ENCODE data around the gene PALM. TPM values are rescaled to one million over a fixed set of nuclear protein-coding genes. Genes with fewer than 3 reads are reported as not detected.

The PALM gene
- total RNA-seq, 2 donors from 2014 or later, result 32.9 to 40.8 TPM

- peak overlapping the region; percentile 52 for H3K27ac Mint-ChIP-seq
- Histone ChIP-seq H3K27me3 (ENCODE audit: control insufficient read depth, insufficient read depth, low read length, poor library complexity, severe bottlenecking) (no peaks in the 10 kb centered on the region), H3K27ac (ENCODE audit: low read depth, low read length) (no peak overlapping the region), H3K4me1 (ENCODE audit: control insufficient read depth, insufficient read depth, low read length) (peaks cover 4% of the 10 kb centered on the region), H3K9me3 (ENCODE audit: control insufficient read depth, low read length) (no peaks in the 10 kb centered on the region), H3K9ac (ENCODE audit: extremely low read depth, low read length, poor library complexity, severe bottlenecking) (no peak overlapping the region), H3K4me3 (ENCODE audit: low read length) (no peak overlapping the region), H3K36me3 (ENCODE audit: control insufficient read depth, insufficient read depth, low read length) (peaks cover 4% of the 10 kb centered on the region)
- no peak overlapping the region for H3K4me3 Mint-ChIP-seq
- no peaks in the 10 kb centered on the region for H3K9me3 Mint-ChIP-seq
- TF ChIP-seq, protein P1, sequence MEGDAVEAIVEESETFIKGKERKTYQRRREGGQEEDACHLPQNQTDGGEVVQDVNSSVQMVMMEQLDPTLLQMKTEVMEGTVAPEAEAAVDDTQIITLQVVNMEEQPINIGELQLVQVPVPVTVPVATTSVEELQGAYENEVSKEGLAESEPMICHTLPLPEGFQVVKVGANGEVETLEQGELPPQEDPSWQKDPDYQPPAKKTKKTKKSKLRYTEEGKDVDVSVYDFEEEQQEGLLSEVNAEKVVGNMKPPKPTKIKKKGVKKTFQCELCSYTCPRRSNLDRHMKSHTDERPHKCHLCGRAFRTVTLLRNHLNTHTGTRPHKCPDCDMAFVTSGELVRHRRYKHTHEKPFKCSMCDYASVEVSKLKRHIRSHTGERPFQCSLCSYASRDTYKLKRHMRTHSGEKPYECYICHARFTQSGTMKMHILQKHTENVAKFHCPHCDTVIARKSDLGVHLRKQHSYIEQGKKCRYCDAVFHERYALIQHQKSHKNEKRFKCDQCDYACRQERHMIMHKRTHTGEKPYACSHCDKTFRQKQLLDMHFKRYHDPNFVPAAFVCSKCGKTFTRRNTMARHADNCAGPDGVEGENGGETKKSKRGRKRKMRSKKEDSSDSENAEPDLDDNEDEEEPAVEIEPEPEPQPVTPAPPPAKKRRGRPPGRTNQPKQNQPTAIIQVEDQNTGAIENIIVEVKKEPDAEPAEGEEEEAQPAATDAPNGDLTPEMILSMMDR (conservative IDR thresholded peaks at IDR 0.05), result no peak
- WGBS, 2 experiments (ENCODE audit: insufficient coverage in 1 of 2, insufficient read length in 1 of 2), result 94 to 95% methylated on average over 23 to 26 of the region's 26 CpGs
- H3K4me1 Mint-ChIP-seq, result peaks cover 18% of the 10 kb centered on the region
- no peak for DNase-seq
- no peaks in the 10 kb centered on the region for H3K36me3 Mint-ChIP-seq (ENCODE audit: low read depth)
- H3K27me3 Mint-ChIP-seq (ENCODE audit: insufficient read depth), result no peaks in the 10 kb centered on the region
Measured at GRCh38 chr19:791007-791566, 82.4 kb downstream of the PALM start.

GRCh38 chr19:791567-792305 is 83.0 kb downstream of the PALM start:
- Mint-ChIP-seq H3K27me3 (ENCODE audit: insufficient read depth) (no peaks in the 10 kb centered on the region), H3K36me3 (ENCODE audit: low read depth) (no peaks in the 10 kb centered on the region), H3K27ac (peak overlapping the region; percentile 36), H3K9me3 (no peaks in the 10 kb centered on the region), H3K4me1 (peaks cover 18% of the 10 kb centered on the region), H3K4me3 (no peak overlapping the region)
- Histone ChIP-seq H3K27me3 (ENCODE audit: control insufficient read depth, insufficient read depth, low read length, poor library complexity, severe bottlenecking) (no peaks in the 10 kb centered on the region), H3K9ac (ENCODE audit: extremely low read depth, low read length, poor library complexity, severe bottlenecking) (no peak overlapping the region), H3K36me3 (ENCODE audit: control insufficient read depth, insufficient read depth, low read length) (peaks cover 4% of the 10 kb centered on the region), H3K4me1 (ENCODE audit: control insufficient read depth, insufficient read depth, low read length) (peaks cover 4% of the 10 kb centered on the region), H3K9me3 (ENCODE audit: control insufficient read depth, low read length) (no peaks in the 10 kb centered on the region), H3K27ac (ENCODE audit: low read depth, low read length) (no peak overlapping the region), H3K4me3 (ENCODE audit: low read length) (no peak overlapping the region)
- DNase-seq, result peak; percentile 58
- 78 to 85% methylated on average over 2 to 8 of the region's 8 CpGs for WGBS, 2 experiments (ENCODE audit: insufficient coverage in 1 of 2, insufficient read length in 1 of 2)
- TF ChIP-seq, protein P1 (conservative IDR thresholded peaks at IDR 0.05), result no peak

- H3K4me1 ChIP-seq (ENCODE audit: control insufficient read depth, insufficient read depth, low read length), result peaks cover 4% of the 10 kb centered on the region
- no peaks in the 10 kb centered on the region for H3K9me3 ChIP-seq (ENCODE audit: control insufficient read depth, low read length)
- Mint-ChIP-seq H3K27me3 (ENCODE audit: insufficient read depth) (no peaks in the 10 kb centered on the region), H3K9me3 (no peaks in the 10 kb centered on the region), H3K4me3 (no peak overlapping the region), H3K36me3 (ENCODE audit: low read depth) (no peaks in the 10 kb centered on the region), H3K27ac (peak overlapping the region; percentile 36), H3K4me1 (peaks cover 18% of the 10 kb centered on the region)
- no peak for DNase-seq
- TF ChIP-seq, protein P1 (conservative IDR thresholded peaks at IDR 0.05), result no peak
- H3K4me3 ChIP-seq (ENCODE audit: low read length), result no peak overlapping the region
- no peaks in the 10 kb centered on the region for H3K27me3 ChIP-seq (ENCODE audit: control insufficient read depth, insufficient read depth, low read length, poor library complexity, severe bottlenecking)
- H3K9ac ChIP-seq (ENCODE audit: extremely low read depth, low read length, poor library complexity, severe bottlenecking), result no peak overlapping the region
- H3K36me3 ChIP-seq (ENCODE audit: control insufficient read depth, insufficient read depth, low read length), result peaks cover 4% of the 10 kb centered on the region
- 87 to 88% methylated on average over 9 to 15 of the region's 16 CpGs for WGBS, 2 experiments (ENCODE audit: insufficient coverage in 1 of 2, insufficient read length in 1 of 2)
- no peak overlapping the region for H3K27ac ChIP-seq (ENCODE audit: low read depth, low read length)
Measured at GRCh38 chr19:792306-792885, 83.7 kb downstream of the PALM start.

All from endodermal cell (in vitro differentiated cells).